ENCODE data around the gene RNU6-8. TPM values are rescaled to one million over a fixed set of nuclear protein-coding genes. Genes with fewer than 3 reads are reported as not detected.

RNU6-8 gene
- not detected in 2 replicates for total RNA-seq

DNA sequence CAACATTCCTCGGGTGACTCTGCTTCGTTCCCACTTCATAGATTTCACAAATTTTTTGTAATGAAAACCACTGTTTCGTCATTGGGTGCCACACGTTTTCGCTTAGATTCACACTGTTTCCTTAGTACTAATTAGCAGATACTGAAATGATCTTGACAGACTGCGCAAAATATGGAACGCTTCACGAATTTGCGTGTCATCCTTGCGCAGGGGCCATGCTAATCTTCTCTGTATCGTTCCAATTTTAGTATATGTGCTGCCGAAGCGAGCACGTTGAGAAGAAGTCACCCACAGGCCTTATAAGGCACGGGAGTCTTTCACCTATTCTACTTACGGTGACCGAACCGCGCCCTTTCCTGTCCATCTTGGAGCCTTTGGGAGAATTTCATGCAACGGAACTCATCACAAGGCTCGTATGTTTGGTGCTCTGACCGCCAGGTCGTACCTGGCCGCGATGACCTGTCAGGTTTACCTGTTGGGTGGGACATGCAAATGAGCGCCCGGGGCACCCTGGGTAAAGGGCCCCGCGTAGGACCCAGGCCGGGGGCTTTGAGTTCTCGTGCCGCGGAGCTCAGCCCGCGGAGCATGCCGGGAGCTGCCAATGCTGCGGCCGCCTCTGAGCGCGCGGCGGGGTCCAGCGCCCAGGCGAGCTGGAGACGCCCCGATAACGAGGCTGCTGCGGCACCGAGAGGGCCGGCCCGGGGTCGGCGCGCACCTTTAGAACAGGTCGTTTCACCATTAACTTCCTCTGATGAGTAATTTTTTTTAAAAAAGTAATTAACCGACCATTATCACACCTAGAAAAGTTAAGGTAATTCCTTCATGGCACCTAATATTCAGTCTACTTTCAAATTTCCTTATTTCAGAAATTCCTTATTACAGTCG, at the start of gene RNU6-8:
TSS of gene RNU6-8 (minus strand) at position 272 of the 885 bp plus-strand sequence.
- peak within 1 kb of the TSS; percentile 84 for H3K4me2 ChIP-seq (ENCODE audit: insufficient read depth, low read length)
- TF ChIP-seq, protein P1, sequence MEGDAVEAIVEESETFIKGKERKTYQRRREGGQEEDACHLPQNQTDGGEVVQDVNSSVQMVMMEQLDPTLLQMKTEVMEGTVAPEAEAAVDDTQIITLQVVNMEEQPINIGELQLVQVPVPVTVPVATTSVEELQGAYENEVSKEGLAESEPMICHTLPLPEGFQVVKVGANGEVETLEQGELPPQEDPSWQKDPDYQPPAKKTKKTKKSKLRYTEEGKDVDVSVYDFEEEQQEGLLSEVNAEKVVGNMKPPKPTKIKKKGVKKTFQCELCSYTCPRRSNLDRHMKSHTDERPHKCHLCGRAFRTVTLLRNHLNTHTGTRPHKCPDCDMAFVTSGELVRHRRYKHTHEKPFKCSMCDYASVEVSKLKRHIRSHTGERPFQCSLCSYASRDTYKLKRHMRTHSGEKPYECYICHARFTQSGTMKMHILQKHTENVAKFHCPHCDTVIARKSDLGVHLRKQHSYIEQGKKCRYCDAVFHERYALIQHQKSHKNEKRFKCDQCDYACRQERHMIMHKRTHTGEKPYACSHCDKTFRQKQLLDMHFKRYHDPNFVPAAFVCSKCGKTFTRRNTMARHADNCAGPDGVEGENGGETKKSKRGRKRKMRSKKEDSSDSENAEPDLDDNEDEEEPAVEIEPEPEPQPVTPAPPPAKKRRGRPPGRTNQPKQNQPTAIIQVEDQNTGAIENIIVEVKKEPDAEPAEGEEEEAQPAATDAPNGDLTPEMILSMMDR (IDR thresholded peaks at IDR 0.05; ENCODE audit: extremely low read depth, low read depth, low read length): no peak
- H4K20me1 ChIP-seq (ENCODE audit: insufficient read depth, low read length): no peaks in the 10 kb centered on the region
- peaks cover 18% of the 10 kb centered on the region for H3K4me1 ChIP-seq (ENCODE audit: insufficient read depth, low read length)
- peaks cover 28% of the 10 kb centered on the region for H3K27me3 ChIP-seq (ENCODE audit: insufficient read depth, low read length)
- H3K36me3 ChIP-seq (ENCODE audit: insufficient read depth, low read length): no peaks in the 10 kb centered on the region
- H3K9me3 ChIP-seq (ENCODE audit: low read depth, low read length): no peaks in the 10 kb centered on the region
- H3K79me2 ChIP-seq (ENCODE audit: insufficient read depth, low read length): no peaks in the 10 kb centered on the region
- DNase-seq (ENCODE audit: insufficient read length, low spot score, missing footprints): peak; percentile 76
- H2AFZ ChIP-seq (ENCODE audit: low read length): peak within 1 kb of the TSS; percentile 92
- no peak within 1 kb of the TSS for H3K27ac ChIP-seq (ENCODE audit: low read depth, low read length)
- peak within 1 kb of the TSS; percentile 75 for H3K4me3 ChIP-seq (ENCODE audit: insufficient read depth, low read length)

DNA sequence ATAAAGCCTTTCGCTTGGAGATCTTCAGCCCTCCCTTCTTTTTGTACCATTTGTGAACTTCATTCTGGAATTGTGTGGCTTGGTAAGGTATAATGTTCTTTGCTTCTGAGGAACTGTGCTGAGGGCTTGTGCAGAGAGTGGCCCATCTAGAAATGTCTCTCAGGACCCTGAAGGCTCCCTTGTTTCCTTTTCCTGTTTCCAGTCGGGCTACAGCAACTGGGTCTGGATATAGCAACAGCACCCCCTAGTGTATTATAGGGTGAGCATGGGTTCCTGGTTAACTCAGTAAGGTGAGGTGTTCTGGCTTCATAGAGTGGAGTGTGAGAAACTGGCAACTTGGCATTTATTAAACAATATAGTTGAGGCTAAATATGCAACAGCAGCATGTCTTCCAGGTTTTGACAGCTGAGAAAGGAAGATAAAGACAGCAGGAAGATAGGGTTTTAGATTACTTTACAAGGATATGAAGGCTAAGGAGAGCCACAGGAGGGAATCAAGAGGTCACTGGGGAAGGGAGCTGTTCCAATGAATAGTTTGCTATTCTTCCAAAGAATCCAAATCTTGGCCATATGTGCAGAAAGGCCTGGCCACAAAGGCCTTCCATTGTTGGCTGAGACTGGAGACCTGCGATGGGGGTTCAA, 49.1 kb upstream of the RNU6-8 start:
- Histone ChIP-seq H3K36me3 (ENCODE audit: insufficient read depth, low read length) (no peaks in the 10 kb centered on the region), H3K27me3 (ENCODE audit: insufficient read depth, low read length) (peaks cover 2% of the 10 kb centered on the region), H3K4me2 (ENCODE audit: insufficient read depth, low read length) (no peak overlapping the region), H3K79me2 (ENCODE audit: insufficient read depth, low read length) (no peaks in the 10 kb centered on the region), H4K20me1 (ENCODE audit: insufficient read depth, low read length) (no peaks in the 10 kb centered on the region), H3K9me3 (ENCODE audit: low read depth, low read length) (no peaks in the 10 kb centered on the region), H3K4me1 (ENCODE audit: insufficient read depth, low read length) (no peaks in the 10 kb centered on the region), H3K27ac (ENCODE audit: low read depth, low read length) (no peak overlapping the region), H2AFZ (ENCODE audit: low read length) (peak overlapping the region; percentile 79), H3K4me3 (ENCODE audit: insufficient read depth, low read length) (no peak overlapping the region)
- DNase-seq (ENCODE audit: insufficient read length, low spot score, missing footprints): no peak
- TF ChIP-seq, protein P1 (IDR thresholded peaks at IDR 0.05; ENCODE audit: extremely low read depth, low read depth, low read length): peak; percentile 93

DNA sequence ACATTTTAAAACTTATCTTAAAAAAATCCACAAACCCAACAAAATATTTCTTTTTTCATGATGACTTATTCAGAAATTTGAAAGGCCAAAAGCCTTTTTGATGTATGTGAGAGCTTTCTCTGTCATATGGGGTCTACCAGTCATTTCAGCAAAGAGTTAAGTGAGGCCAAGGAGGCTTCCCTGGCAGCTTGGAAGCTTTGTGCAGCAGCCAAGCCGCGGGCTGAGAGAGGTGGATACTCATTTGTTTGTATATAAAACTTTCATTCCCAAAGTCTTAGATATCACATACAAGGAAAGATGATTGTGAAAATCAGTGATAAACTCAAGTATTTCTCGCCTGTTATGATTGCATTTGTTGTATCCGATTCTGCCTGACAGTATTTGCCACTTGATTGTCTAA, 48.5 kb upstream of the RNU6-8 start:
- no peaks in the 10 kb centered on the region for H3K4me1 ChIP-seq (ENCODE audit: insufficient read depth, low read length)
- TF ChIP-seq, protein P1 (IDR thresholded peaks at IDR 0.05; ENCODE audit: extremely low read depth, low read depth, low read length): no peak
- no peak for DNase-seq (ENCODE audit: insufficient read length, low spot score, missing footprints)
- no peak overlapping the region for H3K4me2 ChIP-seq (ENCODE audit: insufficient read depth, low read length)
- peak overlapping the region; percentile 79 for H2AFZ ChIP-seq (ENCODE audit: low read length)
- H3K79me2 ChIP-seq (ENCODE audit: insufficient read depth, low read length): no peaks in the 10 kb centered on the region
- no peak overlapping the region for H3K4me3 ChIP-seq (ENCODE audit: insufficient read depth, low read length)
- H3K36me3 ChIP-seq (ENCODE audit: insufficient read depth, low read length): no peaks in the 10 kb centered on the region
- no peaks in the 10 kb centered on the region for H4K20me1 ChIP-seq (ENCODE audit: insufficient read depth, low read length)
- H3K27ac ChIP-seq (ENCODE audit: low read depth, low read length): no peak overlapping the region
- H3K27me3 ChIP-seq (ENCODE audit: insufficient read depth, low read length): peaks cover 2% of the 10 kb centered on the region
- no peaks in the 10 kb centered on the region for H3K9me3 ChIP-seq (ENCODE audit: low read depth, low read length)

DNA sequence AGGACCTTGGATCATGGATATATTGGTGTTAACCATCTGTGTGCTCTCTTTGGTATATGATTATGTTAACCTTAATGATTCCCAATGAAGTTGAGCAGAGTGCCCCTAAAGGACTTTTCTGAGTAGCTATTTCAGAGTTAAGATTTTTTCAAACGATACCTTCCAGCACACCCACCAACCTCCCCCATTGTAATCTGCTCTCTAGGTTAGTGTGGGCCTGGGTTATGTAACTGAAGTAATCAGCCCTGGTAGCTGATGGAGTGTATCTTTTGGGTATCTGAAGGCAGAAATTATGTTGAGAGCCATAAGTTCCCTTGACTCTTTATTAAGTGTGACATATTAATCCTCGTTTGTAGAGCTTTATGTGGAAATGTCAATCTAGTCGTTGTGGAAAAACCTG, 47.6 kb upstream of the RNU6-8 start:
- no peak overlapping the region for H3K4me3 ChIP-seq (ENCODE audit: insufficient read depth, low read length)
- H4K20me1 ChIP-seq (ENCODE audit: insufficient read depth, low read length): no peaks in the 10 kb centered on the region
- H2AFZ ChIP-seq (ENCODE audit: low read length): no peak overlapping the region
- H3K27me3 ChIP-seq (ENCODE audit: insufficient read depth, low read length): peaks cover 2% of the 10 kb centered on the region
- DNase-seq (ENCODE audit: insufficient read length, low spot score, missing footprints): no peak
- no peak overlapping the region for H3K4me2 ChIP-seq (ENCODE audit: insufficient read depth, low read length)
- H3K27ac ChIP-seq (ENCODE audit: low read depth, low read length): no peak overlapping the region
- no peaks in the 10 kb centered on the region for H3K9me3 ChIP-seq (ENCODE audit: low read depth, low read length)
- no peaks in the 10 kb centered on the region for H3K79me2 ChIP-seq (ENCODE audit: insufficient read depth, low read length)
- H3K36me3 ChIP-seq (ENCODE audit: insufficient read depth, low read length): no peaks in the 10 kb centered on the region
- TF ChIP-seq, protein P1 (IDR thresholded peaks at IDR 0.05; ENCODE audit: extremely low read depth, low read depth, low read length): no peak
- no peaks in the 10 kb centered on the region for H3K4me1 ChIP-seq (ENCODE audit: insufficient read depth, low read length)
